Stimulated activated CD8-positive, alpha-beta memory T cell treated with anti-CD3 and anti-CD28 coated beads, Interleukin-15, amount 100 ng/mL, for 48 hours (primary cell): ENCODE data around the gene PATJ.
"Not testable (repeated sequence)": the region's sequence is repeated elsewhere in the genome, so short reads cannot be mapped to it uniquely, and the experiment has no call there.

Experiments
- DNase-seq, 2 donors: peaks; one replicate each; pipeline ENCODE4 v3.0.0-alpha.2; 2020; ENCODE audit warnings: low read depth in 2 of 2

PATJ gene

GRCh38 chr1:61748566-61748965 lies 6.3 kb downstream of the PATJ start:
- DNase-seq: no peak

- no peak for DNase-seq
Observed at GRCh38 chr1:61749574-61749973, 7.3 kb downstream of the PATJ start.

DNA sequence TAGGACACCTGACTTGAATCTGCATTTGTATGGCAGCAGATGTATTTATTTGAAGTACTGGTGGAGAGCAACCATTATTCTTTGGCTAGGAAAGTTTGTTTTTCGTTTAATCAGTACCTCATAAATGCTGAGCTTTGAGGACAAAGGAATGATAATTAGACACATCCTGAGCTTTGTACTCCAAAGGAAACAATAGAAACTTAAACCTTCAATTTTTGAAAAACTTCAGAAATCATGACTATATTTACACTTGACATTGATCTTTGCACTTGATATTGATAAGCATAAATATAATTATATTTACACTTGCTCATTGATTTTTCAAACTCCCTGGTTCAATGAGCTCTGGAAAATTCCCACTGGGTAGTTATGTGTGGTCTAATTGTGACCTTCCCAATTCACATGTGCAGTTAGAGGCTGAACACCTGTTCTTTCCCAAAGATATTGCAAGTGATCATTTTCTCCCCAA lies 10.7 kb downstream of the PATJ start:
- DNase-seq: no peak

DNA sequence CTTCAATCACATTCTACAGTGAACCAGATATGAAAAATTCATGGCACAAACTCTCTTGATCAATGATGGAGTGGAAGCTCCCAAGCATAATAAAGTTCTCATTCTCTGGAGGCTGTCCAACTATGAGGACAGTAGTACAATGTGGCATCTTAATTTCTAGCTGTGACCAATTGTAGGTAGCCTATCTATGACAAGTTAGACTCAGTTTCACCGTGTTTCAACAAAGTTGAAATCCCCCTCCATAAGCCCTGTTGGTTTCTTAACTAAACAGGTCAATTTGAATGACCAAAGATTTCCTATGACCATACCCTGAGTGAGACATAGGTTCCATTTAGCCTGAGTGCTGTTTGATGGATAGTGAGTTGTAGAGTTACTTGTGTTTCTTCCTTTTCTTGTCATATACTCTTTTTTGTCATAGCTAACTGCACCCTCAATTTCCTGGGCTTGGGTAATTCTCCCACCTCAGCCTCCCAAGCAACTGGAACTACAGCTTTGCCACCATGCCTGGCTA lies 11.8 kb downstream of the PATJ start:
- DNase-seq: no peak

- no peak for DNase-seq
Observed at GRCh38 chr1:61754545-61754944, 12.3 kb downstream of the PATJ start.

- DNase-seq: no peak
Observed at GRCh38 chr1:61756773-61757172, 14.5 kb downstream of the PATJ start.

DNA sequence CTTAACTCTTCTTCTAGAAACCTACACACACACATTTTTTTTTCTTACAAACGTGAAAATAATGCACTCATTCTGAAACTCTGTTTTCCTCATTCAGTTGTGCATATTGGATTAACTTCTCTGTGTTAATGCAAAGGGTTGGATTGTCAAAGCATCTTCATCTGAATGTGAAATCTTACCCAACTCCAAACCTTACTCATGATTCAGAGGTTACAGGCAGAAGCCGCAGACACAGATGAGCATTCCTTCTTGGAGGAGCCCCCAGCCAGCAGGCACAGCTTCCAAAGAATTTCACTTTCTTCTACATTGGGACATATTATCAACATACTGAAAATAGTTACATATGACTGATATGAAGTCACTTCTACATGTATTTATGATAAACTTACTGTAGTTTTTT lies 15.7 kb downstream of the PATJ start:
- DNase-seq: no peak

- DNase-seq: no peak
Observed at GRCh38 chr1:61770131-61770530, 27.9 kb downstream of the PATJ start.

- no peak for DNase-seq
Observed at GRCh38 chr1:61776091-61776490, 33.8 kb downstream of the PATJ start.

- no peak for DNase-seq
Observed at GRCh38 chr1:61779231-61779630, 37.0 kb downstream of the PATJ start.

- DNase-seq: no peak
Observed at GRCh38 chr1:61781151-61781550, 38.9 kb downstream of the PATJ start.

DNA sequence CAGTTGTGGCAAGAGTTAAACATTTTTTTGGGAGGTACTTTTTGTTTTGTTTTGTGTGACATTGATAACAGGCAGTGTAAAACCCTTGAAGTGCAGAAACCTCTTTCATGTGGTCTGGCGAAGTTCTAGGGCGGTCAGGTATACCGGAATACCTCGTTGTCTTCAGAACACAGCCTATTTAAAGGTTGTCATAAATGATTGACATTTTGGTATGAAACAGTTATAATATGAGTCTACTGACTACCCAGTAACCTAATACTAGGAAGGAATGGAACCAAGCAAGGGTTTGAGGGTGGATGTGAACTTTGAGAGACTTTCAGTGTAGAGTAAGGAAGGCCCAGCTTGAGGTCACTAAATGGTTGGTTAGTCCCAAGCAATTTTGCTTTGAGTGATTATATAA lies 40.5 kb downstream of the PATJ start:
- peak; percentile 15 to 22 for DNase-seq

DNA sequence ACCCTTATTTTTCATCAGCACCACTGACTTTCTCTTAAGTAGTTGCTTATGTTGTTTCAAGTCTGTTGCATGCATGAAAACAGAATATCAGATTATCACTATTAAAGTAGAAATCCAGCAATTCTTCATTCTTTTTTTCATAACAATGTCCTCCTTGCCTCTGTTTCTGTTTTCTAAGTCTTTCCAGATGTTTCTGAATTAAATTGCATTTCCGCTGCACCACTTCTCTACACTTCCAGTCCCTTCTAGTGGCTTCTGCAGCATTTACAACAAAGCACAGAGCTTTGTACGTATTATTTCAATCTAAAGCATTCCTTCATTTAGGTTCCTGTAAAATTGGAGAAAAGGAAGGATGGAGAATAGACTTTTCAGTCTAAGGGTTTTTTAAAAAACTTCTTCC lies 42.4 kb downstream of the PATJ start:
- no peak for DNase-seq

GRCh38 chr1:61790837-61791236 lies 48.6 kb downstream of the PATJ start:
- DNase-seq: no peak

- no peak for DNase-seq
Observed at GRCh38 chr1:61797045-61797755, 54.9 kb downstream of the PATJ start.

GRCh38 chr1:61801047-61801446 lies 58.8 kb downstream of the PATJ start:
- DNase-seq: not testable (repeated sequence)

DNA sequence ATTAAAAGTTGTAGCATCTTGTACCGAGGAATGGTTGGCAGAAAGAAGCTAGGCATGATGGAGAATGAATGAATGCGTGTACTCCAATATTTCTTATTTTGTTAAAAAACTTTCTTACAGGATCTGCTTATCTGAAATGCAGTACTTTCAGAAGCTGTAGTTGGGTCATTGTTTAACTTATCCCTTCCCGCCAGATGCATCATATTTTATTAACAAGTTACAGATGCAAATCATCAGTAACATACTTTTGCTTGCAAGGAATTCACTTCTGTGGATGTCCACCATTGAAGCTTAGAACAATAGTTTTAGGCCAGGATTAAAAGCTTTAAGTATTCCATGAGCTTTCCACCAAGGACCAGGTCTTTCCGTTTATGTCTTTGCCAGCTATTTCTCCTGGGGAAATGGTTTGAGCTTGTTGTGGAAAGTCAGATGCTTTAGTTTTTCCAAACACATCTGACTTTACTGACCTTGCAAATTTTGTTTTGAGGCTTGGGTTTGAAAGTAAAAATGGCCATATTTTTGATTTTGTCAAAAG lies 65.4 kb downstream of the PATJ start:
- no peak for DNase-seq

DNA sequence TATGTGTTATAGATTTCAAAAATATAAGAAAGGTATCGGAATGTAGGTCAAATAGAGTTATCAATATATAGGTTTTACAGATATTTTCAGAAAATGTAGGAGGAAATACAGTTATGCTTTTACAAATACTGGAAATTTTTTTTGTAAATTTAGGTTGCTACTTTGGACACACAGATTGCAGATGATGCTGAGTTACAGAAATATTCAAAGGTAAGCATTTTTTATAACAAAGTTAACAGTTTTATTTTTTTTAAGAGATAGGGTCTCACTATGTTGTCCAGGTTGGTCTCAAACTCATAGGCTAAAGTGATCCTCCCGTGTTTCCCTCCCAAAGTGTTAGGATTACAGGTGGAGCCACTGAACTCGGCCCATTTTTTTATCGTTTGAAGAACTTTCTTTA lies 66.0 kb downstream of the PATJ start:
- no peak for DNase-seq

- DNase-seq: no peak
Observed at GRCh38 chr1:61808968-61809367, 66.7 kb downstream of the PATJ start.

DNA sequence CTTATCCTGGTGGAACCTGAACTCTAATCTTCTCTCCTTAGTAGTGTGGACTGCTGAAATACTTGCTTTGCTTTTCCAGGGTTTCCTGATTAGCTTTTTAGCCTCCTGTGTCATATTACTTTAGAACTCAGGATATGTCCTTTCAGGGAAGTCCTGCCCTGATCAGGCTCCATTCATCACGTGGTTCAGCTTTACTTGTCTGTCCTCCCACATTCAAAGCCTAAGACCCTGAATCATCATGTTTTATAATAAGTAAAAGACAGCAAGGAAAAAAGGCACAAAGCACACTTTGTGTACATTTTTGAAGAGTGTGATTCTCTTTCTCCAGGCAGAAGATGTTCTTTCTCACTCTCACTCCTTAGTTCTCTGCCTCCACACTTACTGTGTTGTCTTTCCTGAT lies 70.6 kb downstream of the PATJ start:
- no peak for DNase-seq

- no peak for DNase-seq
Observed at GRCh38 chr1:61816191-61816590, 73.9 kb downstream of the PATJ start.

DNA sequence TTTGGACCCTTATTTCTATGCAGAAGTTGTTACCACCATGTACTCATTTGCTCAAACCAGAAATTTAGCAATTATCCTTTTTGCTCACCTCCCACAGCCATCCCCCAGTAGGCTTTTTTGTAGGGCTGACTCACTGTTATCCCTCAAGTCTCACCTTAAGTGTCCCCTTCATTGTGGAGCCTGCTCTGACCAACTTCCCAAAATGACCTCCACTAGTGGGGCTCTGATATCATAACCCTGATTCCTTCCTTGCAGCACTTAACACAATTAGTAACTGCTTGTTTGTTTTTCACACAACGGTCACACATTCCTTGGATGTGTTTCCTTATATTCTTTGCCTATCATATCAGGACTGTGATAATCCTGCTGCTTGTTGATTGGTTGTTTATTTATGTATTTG lies 76.7 kb downstream of the PATJ start:
- DNase-seq: no peak

DNA sequence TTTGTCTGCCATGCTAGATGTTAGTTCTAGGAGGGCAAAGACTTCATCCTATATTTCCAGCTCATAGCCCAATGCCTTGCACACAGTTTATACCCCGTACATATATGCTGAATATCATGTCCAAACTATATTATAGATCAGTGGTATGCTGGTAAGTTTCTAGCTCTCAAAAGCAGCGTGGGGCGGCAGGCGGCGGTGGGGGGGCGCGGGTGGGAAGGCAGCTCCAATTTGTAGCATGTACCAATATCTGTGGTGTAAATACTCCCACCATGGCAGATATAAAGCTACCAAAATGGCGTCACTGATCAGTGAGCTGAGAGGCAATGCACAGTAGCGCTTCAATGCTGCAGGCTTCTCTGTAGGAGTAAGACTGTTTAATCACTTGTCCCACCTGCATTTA lies 77.1 kb downstream of the PATJ start:
- DNase-seq: no peak

- no peak for DNase-seq
Observed at GRCh38 chr1:61825393-61825792, 83.1 kb downstream of the PATJ start.
